Thymus (tissue), 11 donors: ENCODE data around the gene HOXA10. TPM values are rescaled to one million over a fixed set of nuclear protein-coding genes. Genes with fewer than 3 reads are reported as not detected.

Source experiments
- DNase-seq, 9 donors: peaks; one replicate each; pipeline ENCODE4 v3.0.0-alpha.2; 2013; ENCODE audit warnings: low spot score in 9 of 9, low read depth in 6 of 9, missing footprints in 1 of 9
- H3K27ac ChIP-seq, 2 donors: one replicate each; pipeline ENCODE4 v1.5.1; 2013; ENCODE audit warnings: control low read depth in 1 of 2, low read depth in 1 of 2, low read length in 1 of 2, mild to moderate bottlenecking in 1 of 2, moderate library complexity in 1 of 2
- H3K27me3 ChIP-seq, 2 donors: one replicate each; pipeline ENCODE4 v1.5.1; 2013; ENCODE audit warnings: low read length in 1 of 2; ENCODE audit not compliant: control insufficient read depth in 2 of 2, insufficient read depth in 1 of 2
- H3K36me3 ChIP-seq, 2 donors: one replicate each; pipeline ENCODE4 v1.5.1; 2013; ENCODE audit warnings: low read length in 1 of 2, mild to moderate bottlenecking in 1 of 2, moderate library complexity in 1 of 2; ENCODE audit not compliant: control insufficient read depth in 2 of 2, insufficient read depth in 2 of 2
- H3K4me1 ChIP-seq, 2 donors: one replicate each; pipeline ENCODE4 v1.5.1; 2013; ENCODE audit warnings: low read length in 2 of 2; ENCODE audit not compliant: control insufficient read depth in 2 of 2, insufficient read depth in 2 of 2
- H3K4me3 ChIP-seq, 2 donors: one replicate each; pipeline ENCODE4 v1.5.1; 2013; ENCODE audit warnings: low read length in 2 of 2, control low read depth in 1 of 2, mild to moderate bottlenecking in 1 of 2
- H3K9me3 ChIP-seq, 2 donors: one replicate each; pipeline ENCODE4 v1.5.1; 2013; ENCODE audit warnings: low read length in 1 of 2, mild to moderate bottlenecking in 1 of 2; ENCODE audit not compliant: control insufficient read depth in 2 of 2, insufficient read depth in 1 of 2
- WGBS: extraction: QIAGEN DNeasy Blood & Tissue Kit; methylation state at CpG from one replicate; pipeline ENCODE4 v1.1.7; 2013; 5-methylcytosine and 5-hydroxymethylcytosine counted together
- polyA plus RNA-seq: library from polyadenylated mRNA; stranded (reverse); fragments of 200-250 nt; gene quantifications from one replicate; pipeline ENCODE4 v1.2.3, GENCODE V29; 2013
- total RNA-seq: library from RNA; stranded (reverse); fragments of 120-200 nt; gene quantifications from one replicate; pipeline ENCODE4 v1.2.4, GENCODE V29; 2013
- donor health status: healthy.

The HOXA10 gene
- total and polyA plus RNA-seq, 2 donors = 1.1 to 3.5 TPM

GRCh38 chr7:27176962-27177794, 3.1 kb upstream of the HOXA10 start:
- Histone ChIP-seq H3K9me3 (peaks cover 0 to 10% of the 10 kb centered on the region in 2 donors), H3K4me3 (no peak overlapping the region), H3K27ac (no peak overlapping the region), H3K27me3 (peaks cover 74 to 100% of the 10 kb centered on the region in 2 donors), H3K36me3 (no peaks in the 10 kb centered on the region), H3K4me1 (peaks cover 15 to 30% of the 10 kb centered on the region in 2 donors)
- no peak for DNase-seq
- WGBS = 96% methylated on average over 22 of the region's 22 CpGs

- no peaks in the 10 kb centered on the region for H3K36me3 ChIP-seq
- no peak overlapping the region for H3K4me3 ChIP-seq
- peaks cover 22 to 37% of the 10 kb centered on the region in 2 donors for H3K4me1 ChIP-seq
- H3K9me3 ChIP-seq = peaks cover 0 to 10% of the 10 kb centered on the region in 2 donors
- no peak overlapping the region for H3K27ac ChIP-seq
- 81% methylated on average over 3 of the region's 3 CpGs for WGBS
- no peak for DNase-seq
- H3K27me3 ChIP-seq = peaks cover 69 to 100% of the 10 kb centered on the region in 2 donors
These were observed 2.4 kb upstream of the HOXA10 start for GRCh38 chr7:27176524-27176845.

- Histone ChIP-seq H3K4me1 (peaks cover 25 to 41% of the 10 kb centered on the region in 2 donors), H3K36me3 (no peaks in the 10 kb centered on the region), H3K27me3 (peaks cover 64 to 100% of the 10 kb centered on the region in 2 donors), H3K9me3 (peaks cover 0 to 10% of the 10 kb centered on the region in 2 donors), H3K4me3 (no peak overlapping the region), H3K27ac (no peak overlapping the region)
- no peak for DNase-seq
- WGBS = 95% methylated on average over 40 of the region's 40 CpGs
These were observed 1.8 kb upstream of the HOXA10 start for GRCh38 chr7:27175626-27176523.

GRCh38 chr7:27174874-27175625, 930 bp upstream of the HOXA10 start:
- Histone ChIP-seq H3K4me1 (peaks cover 29 to 42% of the 10 kb centered on the region in 2 donors), H3K27ac (no peak overlapping the region), H3K27me3 (peaks cover 59 to 100% of the 10 kb centered on the region in 2 donors), H3K36me3 (no peaks in the 10 kb centered on the region), H3K4me3 (no peak overlapping the region), H3K9me3 (peaks cover 0 to 10% of the 10 kb centered on the region in 2 donors)
- DNase-seq = no peak
- WGBS = 93% methylated on average over 12 of the region's 12 CpGs

- WGBS = under 1% methylated on average over 58 of the region's 59 CpGs
- H3K27me3 ChIP-seq = peaks cover 50 to 100% of the 10 kb centered on the region in 2 donors
- H3K27ac ChIP-seq = no peak overlapping the region
- H3K4me1 ChIP-seq = peaks cover 29 to 37% of the 10 kb centered on the region in 2 donors
- peak overlapping the region; percentile 22 to 73 for H3K4me3 ChIP-seq
- DNase-seq = no peak
- peaks cover 0 to 10% of the 10 kb centered on the region in 2 donors for H3K9me3 ChIP-seq
- H3K36me3 ChIP-seq = no peaks in the 10 kb centered on the region
These were observed 587 bp downstream of the HOXA10 start for GRCh38 chr7:27173511-27173955.

GRCh38 chr7:27172823-27173510, 1.2 kb downstream of the HOXA10 start:
- peak overlapping the region; percentile 8 to 73 for H3K4me3 ChIP-seq
- peaks cover 48 to 100% of the 10 kb centered on the region in 2 donors for H3K27me3 ChIP-seq
- under 1% methylated on average over 58 of the region's 58 CpGs for WGBS
- H3K4me1 ChIP-seq = peaks cover 29 to 42% of the 10 kb centered on the region in 2 donors
- H3K36me3 ChIP-seq = no peaks in the 10 kb centered on the region
- DNase-seq = no peak
- peaks cover 0 to 10% of the 10 kb centered on the region in 2 donors for H3K9me3 ChIP-seq
- no peak overlapping the region for H3K27ac ChIP-seq

- H3K27me3 ChIP-seq = peaks cover 43 to 100% of the 10 kb centered on the region in 2 donors
These were observed 1.8 kb downstream of the HOXA10 start for GRCh38 chr7:27172315-27172774.

More at GRCh38 chr7:27172315-27172774, 1.8 kb downstream of the HOXA10 start:
- Histone ChIP-seq H3K36me3 (no peaks in the 10 kb centered on the region), H3K4me1 (peaks cover 30 to 43% of the 10 kb centered on the region in 2 donors), H3K4me3 (peak overlapping the region in 1 of 2 donors; percentile 73), H3K27ac (no peak overlapping the region), H3K9me3 (peaks cover 0 to 10% of the 10 kb centered on the region in 2 donors)
- DNase-seq = no peak
- WGBS = 2% methylated on average over 10 of the region's 10 CpGs
